ENCODE results near the gene C1RL. TPM values are rescaled to one million over a fixed set of nuclear protein-coding genes. Genes with fewer than 3 reads are reported as not detected.

Gene C1RL
- total and polyA plus RNA-seq, 9 donors: 48.4 to 160 (median 98.9) TPM

- Histone ChIP-seq H3K4me3 (no peak overlapping the region), H3K27ac (peak overlapping the region in 1 of 2 donors; percentile 90), H3K27me3 (no peaks in the 10 kb centered on the region), H3K9me3 (no peaks in the 10 kb centered on the region), H3K36me3 (no peaks in the 10 kb centered on the region), H3K4me1 (ENCODE audit: insufficient read depth) (peaks cover 23% of the 10 kb centered on the region)
- peak in 4 of 5 donors; percentile 52 to 71 (median 60) for DNase-seq
- intact Hi-C loops (cut with DNase I): loop anchor here in 1 of 4 donors (2.0 kb wide), 2 partner anchors 15 to 33 kb away; partner anchors contain the start of genes C1RL and C1S
- 18 to 32% (median 29%) methylated on average over 10 of the region's 10 CpGs for WGBS, 3 donors
- TF ChIP-seq POLR2A (IDR thresholded peaks at IDR 0.05): peak; percentile 8
- TF ChIP-seq CTCF (IDR thresholded peaks at IDR 0.05): no peak
- TF ChIP-seq EP300 (IDR thresholded peaks at IDR 0.05): no peak
Measured at GRCh38 chr12:7093892-7094291, 15.1 kb downstream of the C1RL start.

- TF ChIP-seq POLR2A (IDR thresholded peaks at IDR 0.05) (no peak), CTCF (IDR thresholded peaks at IDR 0.05) (no peak), EP300 (IDR thresholded peaks at IDR 0.05) (no peak)
- DNase-seq: no peak
- H3K9me3 ChIP-seq: no peaks in the 10 kb centered on the region
- H3K27me3 ChIP-seq: no peaks in the 10 kb centered on the region
- intact Hi-C loops (cut with DNase I): loop anchor here in 1 of 4 donors (2.0 kb wide), 2 partner anchors 15 to 33 kb away; partner anchors contain the start of genes C1RL and C1S
- H3K36me3 ChIP-seq: no peaks in the 10 kb centered on the region
- H3K4me1 ChIP-seq (ENCODE audit: insufficient read depth): peaks cover 23% of the 10 kb centered on the region
- WGBS, 3 donors: 45 to 61% (median 48%) methylated on average over 5 of the region's 5 CpGs
- H3K4me3 ChIP-seq: no peak overlapping the region
- H3K27ac ChIP-seq: peak overlapping the region; percentile 55 to 90
Measured at GRCh38 chr12:7093486-7093885, 15.5 kb downstream of the C1RL start.

GRCh38 chr12:7092986-7093460 is 16.0 kb downstream of the C1RL start:
- intact Hi-C loops (cut with DNase I): loop anchor here in 1 of 4 donors (2.0 kb wide), 2 partner anchors 16 to 32 kb away; partner anchors contain the start of genes C1RL and C1S
- no peak overlapping the region for H3K4me3 ChIP-seq
- no peak for TF ChIP-seq EP300 (IDR thresholded peaks at IDR 0.05)
- no peak for TF ChIP-seq CTCF (IDR thresholded peaks at IDR 0.05)
- TF ChIP-seq POLR2A (IDR thresholded peaks at IDR 0.05): no peak
- no peaks in the 10 kb centered on the region for H3K36me3 ChIP-seq
- H3K9me3 ChIP-seq: no peaks in the 10 kb centered on the region
- peak in 1 of 5 donors; percentile 50 for DNase-seq
- H3K4me1 ChIP-seq (ENCODE audit: insufficient read depth): peaks cover 23% of the 10 kb centered on the region
- H3K27me3 ChIP-seq: no peaks in the 10 kb centered on the region
- H3K27ac ChIP-seq: peak overlapping the region; percentile 55 to 90
- WGBS, 3 donors: 73 to 77% (median 74%) methylated on average over 8 of the region's 8 CpGs

GRCh38 chr12:7092229-7092985 is 16.6 kb downstream of the C1RL start, which contains the start of gene C1R:
TSS of gene C1R (minus strand) at chr12:7092445. CDS start at chr12:7092388, 57 bp downstream.
- no peaks in the 10 kb centered on the region for H3K27me3 ChIP-seq
- H3K27ac ChIP-seq: peak within 1 kb of the TSS; percentile 74 to 90
- H3K9me3 ChIP-seq: no peaks in the 10 kb centered on the region
- peak within 1 kb of the TSS; percentile 64 for H3K4me3 ChIP-seq
- intact Hi-C loops (cut with DNase I): loop anchor here in 1 of 4 donors (2.0 kb wide), 2 partner anchors 16 to 32 kb away; partner anchors contain the start of genes C1RL and C1S
- 3 to 4% (median 4%) methylated on average over 16 of the region's 16 CpGs for WGBS, 3 donors
- DNase-seq: peak; percentile 88 to 95 (median 92)
- H3K4me1 ChIP-seq (ENCODE audit: insufficient read depth): peaks cover 23% of the 10 kb centered on the region
- H3K36me3 ChIP-seq: no peaks in the 10 kb centered on the region
- peak; percentile 37 for TF ChIP-seq EP300 (IDR thresholded peaks at IDR 0.05)
- TF ChIP-seq CTCF (IDR thresholded peaks at IDR 0.05): peak; percentile 81 to 87 (median 85)
- peak; percentile 84 for TF ChIP-seq POLR2A (IDR thresholded peaks at IDR 0.05)

All from ovary (tissue), 9 donors.